ENCODE data around the gene GAK. TPM values are rescaled to one million over a fixed set of nuclear protein-coding genes. Genes with fewer than 3 reads are reported as not detected.
"Not testable (repeated sequence)": the region's sequence is repeated elsewhere in the genome, so short reads cannot be mapped to it uniquely, and the experiment has no call there.

Gene GAK
- total and polyA plus RNA-seq, 2 experiments from 2014 or later: 87.1 to 88.4 TPM

DNA sequence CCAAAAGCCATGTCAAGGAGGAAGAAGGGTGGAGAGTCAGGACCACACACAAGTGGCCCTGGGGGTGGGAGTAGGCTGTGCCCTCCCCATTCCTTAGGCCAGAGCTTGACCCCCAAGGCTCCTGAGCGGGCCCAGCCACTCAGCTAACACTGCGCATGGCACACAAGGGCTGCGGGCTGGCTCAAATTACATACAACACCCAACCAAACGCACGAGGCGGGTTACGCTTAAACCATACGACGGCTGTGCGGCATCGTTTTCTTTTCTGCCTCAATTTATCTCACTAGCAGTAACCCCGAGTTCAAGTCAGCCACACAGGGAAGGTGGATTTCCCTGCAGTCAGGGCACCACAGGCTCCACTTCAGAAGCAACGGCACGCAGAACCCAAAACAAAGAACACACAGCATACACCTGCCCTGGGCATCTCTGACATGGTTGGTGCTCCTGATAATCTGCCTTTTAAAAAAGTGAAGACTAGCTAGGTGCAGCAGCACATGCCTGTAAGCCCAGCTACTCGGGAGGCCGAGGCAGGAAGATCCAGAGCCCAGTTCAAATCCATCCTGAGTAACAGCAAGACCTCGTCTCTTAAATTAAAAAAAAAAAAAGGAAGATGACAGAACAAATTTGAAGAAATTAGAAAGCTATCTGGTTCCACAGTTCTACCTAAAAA, 2.9 kb downstream of the GAK start:
- Histone ChIP-seq H3K79me2 (peaks cover 82% of the 10 kb centered on the region), H3K4me3 (no peak overlapping the region), H3K4me2 (peak overlapping the region; percentile 90), H2AFZ (no peak overlapping the region), H3K9me2 (replicated peaks; ENCODE audit: insufficient read depth) (no peaks in the 10 kb centered on the region), H4K20me1 (ENCODE audit: insufficient read depth, poor library complexity, severe bottlenecking) (peaks cover 57% of the 10 kb centered on the region), H3K9me3 (ENCODE audit: low read depth) (no peaks in the 10 kb centered on the region), H3K36me3 (replicated peaks; ENCODE audit: insufficient read depth, low read depth) (no peaks in the 10 kb centered on the region), H3K27me3 (no peaks in the 10 kb centered on the region), H3K4me1 (ENCODE audit: insufficient read depth) (peaks cover 24% of the 10 kb centered on the region), H3K27ac (peak overlapping the region; percentile 98)
- TF ChIP-seq EZH2phosphoT487 (IDR thresholded peaks at IDR 0.05; ENCODE audit: low read depth, severe bottlenecking, unreplicated experiment) (no peak), EZH2 (IDR thresholded peaks at IDR 0.05; ENCODE audit: borderline replicate concordance) (no peak)
- TF ChIP-seq, protein P1, sequence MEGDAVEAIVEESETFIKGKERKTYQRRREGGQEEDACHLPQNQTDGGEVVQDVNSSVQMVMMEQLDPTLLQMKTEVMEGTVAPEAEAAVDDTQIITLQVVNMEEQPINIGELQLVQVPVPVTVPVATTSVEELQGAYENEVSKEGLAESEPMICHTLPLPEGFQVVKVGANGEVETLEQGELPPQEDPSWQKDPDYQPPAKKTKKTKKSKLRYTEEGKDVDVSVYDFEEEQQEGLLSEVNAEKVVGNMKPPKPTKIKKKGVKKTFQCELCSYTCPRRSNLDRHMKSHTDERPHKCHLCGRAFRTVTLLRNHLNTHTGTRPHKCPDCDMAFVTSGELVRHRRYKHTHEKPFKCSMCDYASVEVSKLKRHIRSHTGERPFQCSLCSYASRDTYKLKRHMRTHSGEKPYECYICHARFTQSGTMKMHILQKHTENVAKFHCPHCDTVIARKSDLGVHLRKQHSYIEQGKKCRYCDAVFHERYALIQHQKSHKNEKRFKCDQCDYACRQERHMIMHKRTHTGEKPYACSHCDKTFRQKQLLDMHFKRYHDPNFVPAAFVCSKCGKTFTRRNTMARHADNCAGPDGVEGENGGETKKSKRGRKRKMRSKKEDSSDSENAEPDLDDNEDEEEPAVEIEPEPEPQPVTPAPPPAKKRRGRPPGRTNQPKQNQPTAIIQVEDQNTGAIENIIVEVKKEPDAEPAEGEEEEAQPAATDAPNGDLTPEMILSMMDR (IDR thresholded peaks at IDR 0.05; ENCODE audit: poor library complexity): no peak
- WGBS (ENCODE audit: low lambda C conversion rate, missing lambda C conversion rate): 94% methylated on average over 17 of the region's 17 CpGs
- DNase-seq (ENCODE audit: low spot score): no peak

DNA sequence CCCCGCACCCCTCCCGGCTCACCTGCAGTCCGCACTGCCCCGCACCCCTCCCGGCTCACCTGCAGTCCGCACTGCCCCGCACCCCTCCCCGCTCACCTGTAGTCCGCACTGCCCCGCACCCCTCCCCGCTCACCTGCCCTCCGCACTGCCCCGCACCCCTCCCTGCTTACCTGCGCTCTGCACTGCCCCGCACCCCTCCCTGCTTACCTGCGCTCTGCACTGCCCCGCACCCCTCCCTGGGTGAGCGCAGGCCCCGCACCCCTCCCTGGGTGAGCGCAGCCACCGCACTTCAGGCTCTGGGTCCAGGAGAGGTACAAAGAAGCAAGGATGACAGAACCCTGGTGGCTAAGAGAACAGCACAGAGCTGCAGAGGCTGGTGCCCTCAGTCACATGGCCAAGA, 4.5 kb downstream of the GAK start:
- H3K9me2 ChIP-seq (replicated peaks; ENCODE audit: insufficient read depth); H3K36me3 ChIP-seq (replicated peaks; ENCODE audit: insufficient read depth, low read depth); H3K9me3 ChIP-seq (ENCODE audit: low read depth); H3K27me3 ChIP-seq; H2AFZ ChIP-seq; H3K4me3 ChIP-seq; DNase-seq (ENCODE audit: low spot score); H3K4me2 ChIP-seq; H3K27ac ChIP-seq: not testable (repeated sequence)
- WGBS (ENCODE audit: low lambda C conversion rate, missing lambda C conversion rate): 100% methylated on average over 4 of the region's 21 CpGs
- peaks cover 86% of the 10 kb centered on the region for H3K79me2 ChIP-seq
- H4K20me1 ChIP-seq (ENCODE audit: insufficient read depth, poor library complexity, severe bottlenecking): peaks cover 74% of the 10 kb centered on the region
- H3K4me1 ChIP-seq (ENCODE audit: insufficient read depth): peaks cover 18% of the 10 kb centered on the region

DNA sequence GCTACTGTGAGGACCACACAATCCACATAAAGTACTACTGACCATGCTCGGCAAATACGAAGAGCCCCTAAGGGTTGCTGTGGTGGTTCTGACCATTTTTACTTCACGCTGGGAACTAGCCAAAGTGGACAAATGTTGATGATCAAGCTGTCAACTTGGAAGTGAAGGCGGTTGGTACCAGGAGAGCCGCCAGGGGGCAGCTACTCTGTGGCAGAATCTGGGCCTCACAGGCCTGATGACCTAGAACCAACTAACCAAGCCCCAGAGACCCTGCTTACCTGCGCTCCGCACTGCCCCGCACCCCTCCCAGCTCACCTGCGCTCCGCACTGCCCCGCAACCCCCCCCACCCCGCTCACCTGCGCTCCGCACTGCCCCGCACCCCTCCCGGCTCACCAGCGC, 5.6 kb downstream of the GAK start:
- Histone ChIP-seq H2AFZ (no peak overlapping the region), H3K4me3 (no peak overlapping the region), H3K36me3 (replicated peaks; ENCODE audit: insufficient read depth, low read depth) (no peaks in the 10 kb centered on the region), H4K20me1 (ENCODE audit: insufficient read depth, poor library complexity, severe bottlenecking) (peaks cover 82% of the 10 kb centered on the region), H3K9me2 (replicated peaks; ENCODE audit: insufficient read depth) (no peaks in the 10 kb centered on the region), H3K79me2 (peaks cover 92% of the 10 kb centered on the region), H3K27me3 (no peaks in the 10 kb centered on the region), H3K9me3 (ENCODE audit: low read depth) (no peaks in the 10 kb centered on the region), H3K27ac (no peak overlapping the region), H3K4me2 (no peak overlapping the region), H3K4me1 (ENCODE audit: insufficient read depth) (peaks cover 18% of the 10 kb centered on the region)
- no peak for TF ChIP-seq EZH2phosphoT487 (IDR thresholded peaks at IDR 0.05; ENCODE audit: low read depth, severe bottlenecking, unreplicated experiment)
- TF ChIP-seq, protein P1 (IDR thresholded peaks at IDR 0.05; ENCODE audit: poor library complexity): peak; percentile 40
- peak; percentile 44 for DNase-seq (ENCODE audit: low spot score)
- 76% methylated on average over 6 of the region's 17 CpGs for WGBS (ENCODE audit: low lambda C conversion rate, missing lambda C conversion rate)

DNA sequence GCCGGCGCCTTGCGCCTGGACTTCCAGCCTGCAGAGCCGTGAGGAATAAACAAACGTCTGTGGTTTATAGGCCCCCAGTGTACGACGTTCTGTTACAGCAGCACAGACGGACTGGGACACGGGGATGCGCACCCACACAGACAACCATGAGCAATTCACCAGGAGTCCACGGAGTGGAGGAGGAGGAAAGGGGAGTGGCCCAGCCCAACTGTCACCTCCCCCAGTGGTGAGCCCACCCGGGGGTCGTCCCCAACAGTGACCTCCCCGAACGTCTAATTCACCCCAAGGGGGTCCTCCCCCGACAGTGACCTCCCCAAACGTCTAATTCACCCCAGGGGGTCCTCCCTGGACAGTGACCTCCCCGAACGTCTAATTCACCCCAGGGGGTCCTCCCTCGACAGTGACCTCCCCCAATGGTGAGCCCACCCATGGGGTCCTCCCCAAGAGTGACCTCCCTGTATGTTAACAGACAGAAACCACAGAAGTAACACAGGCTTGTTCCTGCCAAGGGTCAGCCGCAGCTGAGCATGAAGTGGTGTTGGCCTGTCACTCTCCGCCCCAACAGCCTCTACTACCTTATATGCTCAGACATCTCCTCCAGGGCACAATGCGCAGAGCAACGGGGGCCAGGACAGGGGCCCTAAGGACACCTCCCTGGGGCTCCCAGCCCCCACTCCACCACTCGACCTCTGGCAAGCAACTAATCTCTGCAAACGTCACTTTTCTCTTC, 6.2 kb downstream of the GAK start:
- Histone ChIP-seq H4K20me1 (ENCODE audit: insufficient read depth, poor library complexity, severe bottlenecking) (peaks cover 85% of the 10 kb centered on the region), H3K9me3 (ENCODE audit: low read depth) (no peaks in the 10 kb centered on the region), H3K9me2 (replicated peaks; ENCODE audit: insufficient read depth) (no peaks in the 10 kb centered on the region), H3K27me3 (no peaks in the 10 kb centered on the region), H3K36me3 (replicated peaks; ENCODE audit: insufficient read depth, low read depth) (no peaks in the 10 kb centered on the region), H3K4me3 (no peak overlapping the region), H3K27ac (no peak overlapping the region), H3K4me1 (ENCODE audit: insufficient read depth) (peaks cover 18% of the 10 kb centered on the region), H3K79me2 (peaks cover 92% of the 10 kb centered on the region), H2AFZ (no peak overlapping the region), H3K4me2 (no peak overlapping the region)
- WGBS (ENCODE audit: low lambda C conversion rate, missing lambda C conversion rate): 85% methylated on average over 24 of the region's 26 CpGs
- DNase-seq (ENCODE audit: low spot score): no peak
- no peak for TF ChIP-seq EZH2phosphoT487 (IDR thresholded peaks at IDR 0.05; ENCODE audit: low read depth, severe bottlenecking, unreplicated experiment)
- TF ChIP-seq EZH2 (IDR thresholded peaks at IDR 0.05; ENCODE audit: borderline replicate concordance): no peak
- TF ChIP-seq, protein P1 (IDR thresholded peaks at IDR 0.05; ENCODE audit: poor library complexity): no peak

All from hepatocyte (in vitro differentiated cells).